Vagina (tissue), 2 donors: Measurements from ENCODE around the gene SPAST. TPM values are rescaled to one million over a fixed set of nuclear protein-coding genes. Genes with fewer than 3 reads are reported as not detected.
"Not testable (repeated sequence)": the region's sequence is repeated elsewhere in the genome, so short reads cannot be mapped to it uniquely, and the experiment has no call there.

Experiments
- DNase-seq, 2 donors: peaks; one replicate each; pipeline ENCODE4 v3.0.0-alpha.2; 2017; ENCODE audit errors: extremely low spot score in 2 of 2
- H3K27ac ChIP-seq: fragments of 200-600 bp; sonication (generic); one replicate; pipeline ENCODE4 v1.5.1; 2019
- H3K27me3 ChIP-seq: fragments of 200-600 bp; sonication (generic); one replicate; pipeline ENCODE4 v1.5.1; 2019
- H3K36me3 ChIP-seq, 2 donors: fragments of 200-600 bp; sonication (generic); one replicate each; pipeline ENCODE4 v1.5.1; 2017 to 2019
- H3K4me1 ChIP-seq: fragments of 200-600 bp; sonication (generic); one replicate; pipeline ENCODE4 v1.5.1; 2019
- H3K4me3 ChIP-seq, 2 donors: fragments of 200-600 bp; sonication (generic); 1 replicate in 1 of 2; 2 replicates in 1 of 2; pipeline ENCODE4 v1.5.1; 2016 to 2019
- H3K9me3 ChIP-seq: fragments of 200-600 bp; sonication (generic); one replicate; pipeline ENCODE4 v1.5.1; 2019
- POLR2A ChIP-seq, 2 donors: fragments of 450-650 bp; IDR thresholded peaks; one replicate each; pipeline ENCODE4 v1.6.1; 2017; ENCODE audit warnings: antibody characterized with exemption in 2 of 2, mild to moderate bottlenecking in 2 of 2, moderate library complexity in 2 of 2
- POLR2AphosphoS5 ChIP-seq, 2 donors: sonication (generic); formaldehyde crosslinking; IDR thresholded peaks; one replicate each; pipeline ENCODE4 v1.9.0; 2017; ENCODE audit warnings: antibody characterized with exemption in 2 of 2, mild to moderate bottlenecking in 2 of 2, low read depth in 1 of 2; ENCODE audit not compliant: insufficient read depth in 1 of 2
- intact Hi-C: fragments of 100-400 bp; cut with DNase I; formaldehyde crosslinking; loops from one replicate; pipeline ENCODE4 v1.15.1; 2023
- total RNA-seq: library from RNA; depleted of rRNA; stranded (reverse); fragments of >200 nt; gene quantifications from one replicate; pipeline ENCODE4 v1.2.3, GENCODE V29; 2016
- TF ChIP-seq, protein P1 (sequence below), 3 experiments: fragments of 450-650 bp in 2 of 3; fragments of 200-600 bp in 1 of 3; sonication (generic) in 1 of 3; IDR thresholded peaks; one replicate each; pipeline ENCODE4 v1.5.1; 2017 to 2019; ENCODE audit warnings: antibody characterized with exemption in 3 of 3, mild to moderate bottlenecking in 2 of 3, moderate library complexity in 2 of 3

SPAST gene
- total RNA-seq, 1 donor from 2014 or later: 20.6 TPM

DNA sequence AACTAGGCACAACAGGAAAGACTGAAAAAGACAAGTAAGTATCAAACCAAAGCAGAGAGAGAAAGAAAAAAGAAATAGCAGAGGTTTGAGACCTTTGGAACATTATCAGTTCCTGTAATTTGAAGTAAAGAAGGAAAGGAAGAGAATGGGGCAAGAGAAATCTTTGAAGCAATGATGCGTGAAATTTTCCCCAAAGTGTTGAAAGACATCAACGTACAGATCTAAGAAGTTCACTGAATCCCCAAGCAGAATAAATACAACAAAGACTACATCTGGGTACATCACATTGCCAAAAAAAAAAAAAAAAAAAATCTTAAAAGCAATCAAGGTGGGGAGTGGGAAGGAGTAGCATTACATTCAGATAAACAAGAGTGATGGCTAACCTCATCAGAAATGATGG is 96.3 kb downstream of the SPAST start:
- intact Hi-C loops: loop anchor here (5.0 kb wide), 1 partner anchor 97 kb away; the partner anchor contains the start of gene SPAST
- Histone ChIP-seq H3K36me3 (peaks cover 0 to 8% of the 10 kb centered on the region in 2 donors), H3K4me1 (peaks cover 4% of the 10 kb centered on the region), H3K9me3 (no peaks in the 10 kb centered on the region), H3K27ac (no peak overlapping the region), H3K4me3 (no peak overlapping the region), H3K27me3 (no peaks in the 10 kb centered on the region)
- TF ChIP-seq POLR2A (IDR thresholded peaks at IDR 0.05): no peak
- TF ChIP-seq, protein P1, sequence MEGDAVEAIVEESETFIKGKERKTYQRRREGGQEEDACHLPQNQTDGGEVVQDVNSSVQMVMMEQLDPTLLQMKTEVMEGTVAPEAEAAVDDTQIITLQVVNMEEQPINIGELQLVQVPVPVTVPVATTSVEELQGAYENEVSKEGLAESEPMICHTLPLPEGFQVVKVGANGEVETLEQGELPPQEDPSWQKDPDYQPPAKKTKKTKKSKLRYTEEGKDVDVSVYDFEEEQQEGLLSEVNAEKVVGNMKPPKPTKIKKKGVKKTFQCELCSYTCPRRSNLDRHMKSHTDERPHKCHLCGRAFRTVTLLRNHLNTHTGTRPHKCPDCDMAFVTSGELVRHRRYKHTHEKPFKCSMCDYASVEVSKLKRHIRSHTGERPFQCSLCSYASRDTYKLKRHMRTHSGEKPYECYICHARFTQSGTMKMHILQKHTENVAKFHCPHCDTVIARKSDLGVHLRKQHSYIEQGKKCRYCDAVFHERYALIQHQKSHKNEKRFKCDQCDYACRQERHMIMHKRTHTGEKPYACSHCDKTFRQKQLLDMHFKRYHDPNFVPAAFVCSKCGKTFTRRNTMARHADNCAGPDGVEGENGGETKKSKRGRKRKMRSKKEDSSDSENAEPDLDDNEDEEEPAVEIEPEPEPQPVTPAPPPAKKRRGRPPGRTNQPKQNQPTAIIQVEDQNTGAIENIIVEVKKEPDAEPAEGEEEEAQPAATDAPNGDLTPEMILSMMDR (IDR thresholded peaks at IDR 0.05): no peak
- DNase-seq: no peak

DNA sequence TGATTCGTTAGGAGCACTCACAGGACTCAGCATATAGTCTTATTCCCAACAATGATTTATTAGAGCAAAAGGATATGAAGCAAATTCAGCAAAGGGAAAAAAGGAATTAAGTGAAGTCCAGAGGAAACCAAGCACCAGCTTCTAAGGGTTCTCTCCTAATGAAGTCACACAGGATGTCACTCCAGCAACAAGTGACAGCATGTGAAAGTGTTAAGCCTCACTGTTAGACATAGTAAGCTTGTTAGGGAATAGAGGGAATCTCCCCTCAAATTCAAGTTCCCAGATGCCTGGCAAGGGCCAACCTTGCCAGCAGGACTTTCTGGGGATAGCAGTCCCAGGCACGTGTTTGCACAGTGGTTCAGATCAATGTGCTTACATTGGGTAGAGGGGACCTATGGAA is 97.9 kb downstream of the SPAST start:
- DNase-seq: no peak
- no peaks in the 10 kb centered on the region for H3K36me3 ChIP-seq
- intact Hi-C loops: loop anchor here (5.0 kb wide), 1 partner anchor 99 kb away; the partner anchor contains the start of gene SPAST
- no peaks in the 10 kb centered on the region for H3K27me3 ChIP-seq
- peaks cover 12% of the 10 kb centered on the region for H3K4me1 ChIP-seq
- H3K9me3 ChIP-seq: no peaks in the 10 kb centered on the region
- no peak overlapping the region for H3K4me3 ChIP-seq
- TF ChIP-seq POLR2A (IDR thresholded peaks at IDR 0.05): no peak
- TF ChIP-seq POLR2AphosphoS5 (IDR thresholded peaks at IDR 0.05; ENCODE audit: insufficient read depth in 1 of 2, low read depth in 1 of 2): no peak
- TF ChIP-seq, protein P1 (IDR thresholded peaks at IDR 0.05): no peak
- no peak overlapping the region for H3K27ac ChIP-seq

DNA sequence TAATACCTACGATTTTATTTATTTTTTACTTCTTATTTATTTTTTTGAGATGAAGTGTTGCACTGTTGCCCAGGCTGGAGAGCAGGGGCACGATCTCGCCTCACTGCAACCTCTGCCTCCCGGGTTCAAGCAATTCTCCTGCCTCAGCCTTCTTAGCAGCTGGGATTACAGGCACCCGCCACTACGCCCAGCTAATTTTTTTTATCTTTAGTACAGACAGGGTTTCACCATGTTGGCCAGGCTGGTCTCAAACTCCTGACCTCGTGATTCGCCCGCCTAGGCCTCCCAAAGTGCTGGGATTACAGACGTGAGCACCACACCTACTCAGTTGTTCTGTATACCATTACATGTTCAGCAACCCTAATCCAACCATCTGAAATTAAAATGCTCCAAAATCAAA is 100.9 kb downstream of the SPAST start:
- not testable (repeated sequence) for H3K36me3 ChIP-seq, H3K9me3 ChIP-seq, H3K27ac ChIP-seq, H3K27me3 ChIP-seq, H3K4me3 ChIP-seq, DNase-seq
- intact Hi-C loops: loop anchor here (5.0 kb wide), 1 partner anchor 102 kb away; the partner anchor contains the start of gene SPAST
- peaks cover 27% of the 10 kb centered on the region for H3K4me1 ChIP-seq

DNA sequence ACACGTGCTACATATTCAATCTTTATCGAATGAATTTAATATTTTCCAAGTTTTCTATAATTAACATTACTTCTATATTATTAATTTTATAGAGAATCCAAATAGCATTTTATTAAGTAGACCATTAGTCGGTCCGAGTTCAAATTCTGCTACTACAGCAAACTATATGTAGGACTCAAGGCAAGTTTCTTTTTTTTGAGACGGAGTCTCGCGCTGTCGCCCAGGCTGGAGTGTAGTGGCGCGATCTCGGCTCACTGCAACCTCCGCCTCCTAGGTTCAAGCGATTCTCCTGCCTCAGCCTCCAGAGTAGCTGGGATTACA is 101.6 kb downstream of the SPAST start:
- intact Hi-C loops, H3K27me3 ChIP-seq, H3K9me3 ChIP-seq, DNase-seq, H3K36me3 ChIP-seq: not testable (repeated sequence)
- Histone ChIP-seq H3K4me1 (peaks cover 27% of the 10 kb centered on the region), H3K27ac (peak overlapping the region; percentile 81), H3K4me3 (peak overlapping the region; percentile 65 to 93)

DNA sequence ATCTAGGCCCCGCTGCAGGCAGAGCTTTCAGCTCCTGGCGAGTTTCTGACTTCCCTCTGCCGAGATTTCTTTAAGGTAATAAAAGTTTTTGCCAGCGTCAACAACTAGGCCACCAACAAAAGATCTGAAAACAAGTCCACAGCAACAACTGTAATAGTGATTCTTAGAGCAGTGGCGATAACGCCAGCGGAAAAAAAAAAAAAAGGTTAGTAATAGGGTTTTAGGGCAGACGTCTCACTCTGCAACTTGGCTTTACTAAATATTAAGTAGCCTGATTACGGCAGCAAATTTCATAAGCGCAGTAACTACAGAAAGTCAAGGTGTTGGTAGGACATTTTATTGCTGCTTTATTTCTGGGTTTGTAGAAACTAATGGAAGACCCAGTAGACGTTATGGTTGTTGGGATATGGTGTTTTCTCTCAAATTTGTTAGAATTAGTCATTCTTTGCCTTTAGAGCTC is 102.8 kb downstream of the SPAST start:
- H3K4me3 ChIP-seq: peak overlapping the region; percentile 65 to 93
- H3K27ac ChIP-seq: peak overlapping the region; percentile 81
- DNase-seq: no peak
- intact Hi-C loops: no loop called here
- H3K27me3 ChIP-seq: no peaks in the 10 kb centered on the region
- H3K9me3 ChIP-seq: no peaks in the 10 kb centered on the region
- H3K36me3 ChIP-seq: no peaks in the 10 kb centered on the region
- TF ChIP-seq, protein P1 (IDR thresholded peaks at IDR 0.05): no peak
- TF ChIP-seq POLR2AphosphoS5 (IDR thresholded peaks at IDR 0.05; ENCODE audit: insufficient read depth in 1 of 2, low read depth in 1 of 2) (no peak), POLR2A (IDR thresholded peaks at IDR 0.05) (no peak)
- H3K4me1 ChIP-seq: peaks cover 27% of the 10 kb centered on the region

DNA sequence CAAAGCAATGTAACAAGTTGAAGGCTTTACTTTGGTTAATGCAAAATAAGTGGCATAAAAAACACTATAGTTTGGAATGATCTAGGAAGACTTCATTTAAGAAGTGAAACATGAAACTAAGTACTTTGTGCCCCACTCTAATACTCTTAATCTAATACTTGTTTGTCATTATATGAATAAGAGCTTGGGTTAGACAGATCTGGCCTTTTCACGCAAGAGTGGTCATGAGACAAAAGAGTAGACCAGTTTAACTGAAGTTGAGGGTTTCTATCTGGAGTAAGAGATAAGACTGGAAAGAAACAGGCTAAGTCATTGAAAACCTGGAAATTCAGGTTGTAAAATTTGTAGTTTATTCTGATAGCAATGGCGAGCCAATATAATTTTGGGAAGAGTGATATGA is 105.2 kb downstream of the SPAST start:
- intact Hi-C loops: no loop called here
- no peaks in the 10 kb centered on the region for H3K36me3 ChIP-seq
- peaks cover 27% of the 10 kb centered on the region for H3K4me1 ChIP-seq
- no peak overlapping the region for H3K4me3 ChIP-seq
- no peaks in the 10 kb centered on the region for H3K9me3 ChIP-seq
- no peaks in the 10 kb centered on the region for H3K27me3 ChIP-seq
- DNase-seq: no peak
- no peak overlapping the region for H3K27ac ChIP-seq
- TF ChIP-seq POLR2AphosphoS5 (IDR thresholded peaks at IDR 0.05; ENCODE audit: insufficient read depth in 1 of 2, low read depth in 1 of 2): no peak
- TF ChIP-seq POLR2A (IDR thresholded peaks at IDR 0.05): no peak
- TF ChIP-seq, protein P1 (IDR thresholded peaks at IDR 0.05): no peak
